Astrocyte (in vitro differentiated cells and primary cell): Measurements from ENCODE around the gene IGF2R. TPM values are rescaled to one million over a fixed set of nuclear protein-coding genes. Genes with fewer than 3 reads are reported as not detected.

Experiments
- DNase-seq: peaks from one replicate; pipeline ENCODE4 v3.0.0-alpha.2; 2010; ENCODE audit warnings: low read depth
- FAIRE-seq: peaks from 2 replicates; lab custom pipeline; 2011; peaks lifted over from hg19 to GRCh38; lab: Jason Lieb, UNC
- H2AFZ ChIP-seq: 2 replicates; pipeline ENCODE4 v1.6.0; 2012; ENCODE audit warnings: low read depth, low read length, inconsistent platforms
- H3K27ac ChIP-seq: 2 replicates; pipeline ENCODE4 v1.5.1; 2011; ENCODE audit warnings: low read depth, low read length, inconsistent platforms
- H3K27me3 ChIP-seq: 2 replicates; pipeline ENCODE4 v1.6.0; 2011; ENCODE audit warnings: low read length, inconsistent platforms; ENCODE audit not compliant: insufficient read depth
- H3K36me3 ChIP-seq: 2 replicates; pipeline ENCODE4 v1.5.1; 2011; ENCODE audit warnings: low read length, inconsistent platforms; ENCODE audit not compliant: insufficient read depth
- H3K4me1 ChIP-seq: 2 replicates; pipeline ENCODE4 v1.5.1; 2011; ENCODE audit warnings: low read length, inconsistent platforms; ENCODE audit not compliant: insufficient read depth
- H3K4me2 ChIP-seq: 2 replicates; pipeline ENCODE4 v1.6.0; 2012; ENCODE audit warnings: low read length, inconsistent platforms
- H3K4me3 ChIP-seq: 2 replicates; pipeline ENCODE4 v1.5.1; 2011; ENCODE audit warnings: low read depth, mild to moderate bottlenecking, low read length, inconsistent platforms; ENCODE audit not compliant: insufficient read depth
- H3K79me2 ChIP-seq: 2 replicates; pipeline ENCODE4 v1.6.0; 2012; ENCODE audit warnings: mild to moderate bottlenecking, low read length, inconsistent platforms; ENCODE audit not compliant: insufficient read depth
- H3K9ac ChIP-seq: 2 replicates; pipeline ENCODE4 v1.6.0; 2012; ENCODE audit warnings: mild to moderate bottlenecking, low read length, inconsistent platforms
- H3K9me3 ChIP-seq: 2 replicates; pipeline ENCODE4 v1.5.1; 2012; ENCODE audit warnings: low read depth, mild to moderate bottlenecking, low read length, inconsistent platforms; ENCODE audit not compliant: insufficient read depth
- H4K20me1 ChIP-seq: 2 replicates; pipeline ENCODE4 v1.6.0; 2012; ENCODE audit warnings: low read length, inconsistent platforms; ENCODE audit not compliant: insufficient read depth
- H3K27ac Mint-ChIP-seq: one replicate; pipeline ENCODE4 v1.8.0; 2021; ENCODE audit warnings: mild to moderate bottlenecking, mixed read lengths; ENCODE audit not compliant: unreplicated experiment
- H3K27me3 Mint-ChIP-seq: one replicate; pipeline ENCODE4 v1.8.0; 2021; ENCODE audit warnings: low read depth, mixed read lengths; ENCODE audit not compliant: unreplicated experiment
- H3K36me3 Mint-ChIP-seq: one replicate; pipeline ENCODE4 v1.8.0; 2021; ENCODE audit warnings: low read depth, mixed read lengths; ENCODE audit not compliant: unreplicated experiment
- H3K4me1 Mint-ChIP-seq: one replicate; pipeline ENCODE4 v1.8.0; 2021; ENCODE audit warnings: low read depth, mixed read lengths; ENCODE audit not compliant: unreplicated experiment
- H3K4me3 Mint-ChIP-seq: one replicate; pipeline ENCODE4 v1.8.0; 2021; ENCODE audit warnings: mild to moderate bottlenecking, moderate library complexity, mixed read lengths; ENCODE audit not compliant: unreplicated experiment
- H3K9me3 Mint-ChIP-seq: one replicate; pipeline ENCODE4 v1.8.0; 2021; ENCODE audit warnings: mild to moderate bottlenecking, mixed read lengths; ENCODE audit not compliant: unreplicated experiment
- CTCF ChIP-seq: IDR thresholded peaks from 2 replicates; pipeline ENCODE4 v1.5.1; 2011; ENCODE audit warnings: low read depth, mild to moderate bottlenecking, inconsistent platforms, low read length, moderate library complexity; ENCODE audit not compliant: insufficient read depth
- EZH2 ChIP-seq: IDR thresholded peaks from 2 replicates; pipeline ENCODE4 v1.6.1; 2012; ENCODE audit warnings: mild to moderate bottlenecking, low read length, inconsistent platforms; ENCODE audit not compliant: insufficient read depth
- total RNA-seq: library from RNA; stranded (reverse); gene quantifications from 2 replicates; pipeline ENCODE4 v1.2.1, GENCODE V29; 2021

The IGF2R gene
- total RNA-seq, 1 donor from 2014 or later = 173 TPM

DNA sequence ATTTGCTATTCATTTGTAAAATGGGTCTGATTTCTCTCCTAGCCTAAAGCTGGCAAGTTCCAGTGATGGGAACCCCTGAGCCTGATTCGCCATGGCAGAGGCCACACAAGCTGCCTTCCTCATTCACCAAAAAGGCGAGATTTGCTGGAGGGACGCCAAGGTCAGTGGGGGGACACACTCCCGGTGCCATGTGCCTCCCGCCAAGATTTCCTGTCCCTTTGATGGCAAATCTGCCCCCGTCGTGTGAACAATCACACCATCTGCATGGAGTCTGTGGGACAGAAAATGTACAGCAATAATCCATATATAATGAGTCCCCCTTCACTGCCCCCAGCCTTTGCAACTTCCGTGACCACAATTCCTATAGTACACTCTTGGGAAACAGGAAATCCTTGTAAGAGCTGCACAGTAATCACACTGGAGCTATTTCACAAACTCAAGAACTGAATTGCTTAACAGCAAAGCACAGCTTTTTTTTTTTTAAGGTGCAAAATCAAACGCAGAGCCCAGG, 15.7 kb upstream of the IGF2R start:
- Histone ChIP-seq H3K36me3 (no peaks in the 10 kb centered on the region), H3K4me2 (no peak overlapping the region), H3K9me3 (no peaks in the 10 kb centered on the region), H3K27ac (no peak overlapping the region), H2AFZ (no peak overlapping the region), H4K20me1 (no peaks in the 10 kb centered on the region), H3K9ac (no peak overlapping the region), H3K27me3 (peaks cover 2% of the 10 kb centered on the region), H3K79me2 (no peaks in the 10 kb centered on the region), H3K4me3 (no peak overlapping the region), H3K4me1 (no peaks in the 10 kb centered on the region)
- peaks cover 22% of the 10 kb centered on the region for H3K27me3 Mint-ChIP-seq
- peaks cover 7% of the 10 kb centered on the region for H3K4me1 Mint-ChIP-seq
- H3K9me3 Mint-ChIP-seq = no peaks in the 10 kb centered on the region
- no peak overlapping the region for H3K27ac Mint-ChIP-seq
- no peak for FAIRE-seq
- TF ChIP-seq CTCF = no peak
- no peaks in the 10 kb centered on the region for H3K36me3 Mint-ChIP-seq
- no peak for DNase-seq
- H3K4me3 Mint-ChIP-seq = no peak overlapping the region

- no peak overlapping the region for H3K27ac Mint-ChIP-seq
- Histone ChIP-seq H3K79me2 (no peaks in the 10 kb centered on the region), H3K4me3 (no peak overlapping the region), H3K36me3 (no peaks in the 10 kb centered on the region), H2AFZ (no peak overlapping the region), H3K4me2 (no peak overlapping the region), H3K9me3 (no peaks in the 10 kb centered on the region), H3K27me3 (no peaks in the 10 kb centered on the region), H3K9ac (no peak overlapping the region), H4K20me1 (no peaks in the 10 kb centered on the region), H3K4me1 (no peaks in the 10 kb centered on the region), H3K27ac (no peak overlapping the region)
- FAIRE-seq (no peak), DNase-seq (no peak)
- H3K27me3 Mint-ChIP-seq = peaks cover 12% of the 10 kb centered on the region
- no peak overlapping the region for H3K4me3 Mint-ChIP-seq
- H3K36me3 Mint-ChIP-seq = no peaks in the 10 kb centered on the region
- no peak for TF ChIP-seq CTCF
- TF ChIP-seq EZH2 = no peak
- H3K4me1 Mint-ChIP-seq = peaks cover 12% of the 10 kb centered on the region
- no peaks in the 10 kb centered on the region for H3K9me3 Mint-ChIP-seq
These were observed 12.9 kb upstream of the IGF2R start for GRCh38 chr6:159955945-159956361.

- Mint-ChIP-seq H3K27me3 (peaks cover 11% of the 10 kb centered on the region), H3K9me3 (peaks cover 2% of the 10 kb centered on the region), H3K4me1 (peaks cover 14% of the 10 kb centered on the region), H3K36me3 (no peaks in the 10 kb centered on the region), H3K4me3 (no peak overlapping the region), H3K27ac (no peak overlapping the region)
- H3K4me3 ChIP-seq = no peak overlapping the region
- FAIRE-seq (no peak), DNase-seq (no peak)
- H3K9ac ChIP-seq = no peak overlapping the region
- no peak overlapping the region for H3K4me2 ChIP-seq
- no peaks in the 10 kb centered on the region for H3K79me2 ChIP-seq
- no peak overlapping the region for H3K27ac ChIP-seq
- no peaks in the 10 kb centered on the region for H3K27me3 ChIP-seq
- H3K9me3 ChIP-seq = no peaks in the 10 kb centered on the region
- no peaks in the 10 kb centered on the region for H4K20me1 ChIP-seq
- no peaks in the 10 kb centered on the region for H3K36me3 ChIP-seq
- H3K4me1 ChIP-seq = no peaks in the 10 kb centered on the region
- no peak for TF ChIP-seq CTCF
- no peak for TF ChIP-seq EZH2
- H2AFZ ChIP-seq = no peak overlapping the region
These were observed 11.7 kb upstream of the IGF2R start for GRCh38 chr6:159957071-159957673.
